HG02852 (cell line): ENCODE results near the gene ENKUR.

Experiments
- ATAC-seq: cut with Tn5 transposase; IDR thresholded peaks from one replicate; pipeline ENCODE4 v1.9.1; 2021; ENCODE audit warnings: mild to moderate bottlenecking, moderate library complexity; ENCODE audit not compliant: unreplicated experiment

Gene ENKUR

DNA sequence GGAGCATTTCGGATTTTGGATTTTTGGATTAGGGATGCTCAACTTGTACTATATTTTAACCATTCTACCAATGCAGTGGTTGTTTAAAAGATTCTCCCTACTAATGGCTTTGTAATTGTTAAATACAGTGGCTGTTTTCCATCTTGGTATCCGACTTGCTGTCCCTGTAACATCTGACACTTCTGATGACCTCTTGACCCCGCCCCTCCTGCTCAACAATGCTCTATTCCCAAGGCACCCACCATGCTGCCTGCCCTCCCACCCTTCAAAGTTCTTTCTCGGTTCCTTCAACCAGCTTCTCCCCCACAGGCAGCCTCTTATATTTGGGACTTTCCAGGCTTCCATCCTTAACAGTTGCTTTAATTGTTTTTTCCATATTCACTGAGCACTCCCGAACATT, 65.5 kb downstream of the ENKUR start:
- ATAC-seq = no peak

DNA sequence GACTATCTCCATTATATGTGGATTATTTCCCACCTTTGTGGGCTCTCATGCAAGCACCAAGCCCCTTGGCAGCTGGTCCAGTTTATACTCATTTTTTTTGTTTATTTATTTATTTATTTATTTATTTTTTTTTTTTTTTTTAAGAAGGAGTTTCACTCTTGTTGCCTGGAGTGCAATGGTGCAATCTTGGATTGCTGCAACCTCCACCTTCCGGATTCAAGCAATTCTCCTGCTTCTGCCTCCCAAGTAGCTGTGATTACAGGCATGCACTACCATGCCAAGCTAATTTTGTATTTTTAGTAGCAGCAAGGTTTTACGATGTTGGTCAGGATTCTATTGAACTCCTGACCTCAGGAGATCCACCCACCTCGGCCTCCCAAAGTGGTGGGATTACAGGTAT, 66.3 kb downstream of the ENKUR start:
- no peak for ATAC-seq

- ATAC-seq = peak; percentile 69
These were observed 68.5 kb downstream of the ENKUR start for GRCh38 chr10:24947304-24948097.

GRCh38 chr10:24944512-24945255, 71.3 kb downstream of the ENKUR start:
- ATAC-seq = no peak

DNA sequence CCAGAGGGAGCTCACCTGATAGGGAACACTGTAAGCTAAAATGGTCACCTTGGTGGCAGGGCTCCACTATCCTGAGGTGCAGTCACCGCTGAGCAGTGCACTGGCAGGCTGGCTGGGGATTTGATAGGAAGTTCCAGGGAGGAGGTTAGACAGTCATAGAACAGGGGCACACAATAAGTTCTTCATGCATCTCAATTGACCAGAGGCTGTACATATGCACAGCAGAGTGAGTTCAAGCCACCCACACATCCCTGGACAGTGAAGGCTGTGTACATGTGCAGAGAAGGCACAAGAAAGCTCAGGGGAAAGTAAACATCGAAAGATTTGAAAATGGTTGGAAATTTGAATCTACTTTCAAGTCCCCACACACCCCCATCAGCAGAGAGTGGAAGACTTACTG, 77.4 kb downstream of the ENKUR start:
- no peak for ATAC-seq

DNA sequence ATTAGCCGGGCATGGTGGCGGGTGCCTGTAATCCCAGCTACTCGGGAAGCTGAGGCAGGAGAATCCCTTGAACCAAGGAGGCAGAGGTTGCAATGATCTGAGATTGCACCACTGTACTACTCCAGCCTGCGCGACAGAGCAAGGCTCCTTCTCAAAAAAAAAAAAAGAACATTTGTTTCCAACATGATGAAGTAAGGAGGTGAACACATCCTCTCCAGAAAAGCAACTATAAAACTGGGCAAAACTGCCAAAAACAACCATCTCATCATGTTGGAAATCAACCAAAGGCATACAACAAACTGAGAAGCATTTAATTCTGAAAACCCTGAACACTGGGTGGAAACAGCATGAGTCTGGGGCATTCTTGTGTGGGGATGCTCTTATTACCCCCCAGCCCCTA, 77.9 kb downstream of the ENKUR start:
- ATAC-seq = no peak

DNA sequence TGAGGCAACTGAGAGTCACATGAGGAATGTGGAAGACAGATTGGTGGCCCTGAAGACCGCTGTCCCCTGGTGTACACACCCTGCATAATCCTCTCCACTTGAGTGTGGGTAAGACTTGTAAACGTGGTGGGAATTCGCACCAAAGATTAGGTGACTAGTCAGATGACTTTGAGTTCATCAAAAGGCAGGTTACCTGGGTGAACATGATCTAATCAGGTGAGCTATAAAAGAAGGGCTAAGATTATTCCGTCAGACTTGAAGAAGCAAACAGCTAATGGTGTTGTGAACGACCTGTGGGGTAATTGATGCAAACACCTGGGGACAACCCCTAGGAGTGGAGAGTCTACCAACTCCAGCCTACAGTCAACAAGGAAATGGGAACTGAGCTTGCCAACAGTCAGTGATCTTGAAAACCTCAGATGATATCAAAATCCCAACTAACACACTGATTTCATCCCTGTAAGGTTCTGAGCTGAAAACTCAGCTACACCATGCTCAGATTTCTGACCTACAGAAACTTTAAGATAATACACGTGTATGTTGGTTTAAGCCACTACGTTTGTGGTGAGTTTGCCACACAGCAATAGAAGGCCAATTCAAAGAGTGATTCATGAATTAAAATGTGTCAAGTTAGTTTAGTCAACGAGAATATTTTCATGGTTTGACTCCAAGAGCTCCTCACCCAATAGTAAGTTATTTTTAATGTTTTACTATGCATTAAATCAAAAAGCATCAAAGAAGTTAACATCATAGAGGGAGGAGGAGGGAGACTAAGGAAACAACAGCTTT, 80.3 kb downstream of the ENKUR start:
- ATAC-seq = no peak
